IPS-20b (cell line): Measurements from ENCODE around the gene ARSA.
"Not testable (repeated sequence)": the region's sequence is repeated elsewhere in the genome, so short reads cannot be mapped to it uniquely, and the experiment has no call there.

Experiments used
- H3K27ac ChIP-seq: one replicate; pipeline ENCODE4 v1.5.1; 2013; ENCODE audit warnings: low read length
- H3K27me3 ChIP-seq: 2 replicates; pipeline ENCODE4 v1.6.1; 2013; ENCODE audit warnings: mild to moderate bottlenecking, low read length, inconsistent platforms; ENCODE audit not compliant: insufficient read depth
- H3K36me3 ChIP-seq: 2 replicates; pipeline ENCODE4 v1.6.1; 2013; ENCODE audit warnings: low read depth, mild to moderate bottlenecking, inconsistent platforms, low read length, moderate library complexity; ENCODE audit not compliant: insufficient read depth
- H3K4me1 ChIP-seq: 2 replicates; pipeline ENCODE4 v1.6.1; 2013; ENCODE audit warnings: mild to moderate bottlenecking, control low read depth, inconsistent platforms, low read length, moderate library complexity; ENCODE audit not compliant: insufficient read depth
- H3K4me3 ChIP-seq: 2 replicates; pipeline ENCODE4 v1.5.1; 2013; ENCODE audit warnings: mild to moderate bottlenecking, low read length, inconsistent platforms
- H3K9ac ChIP-seq: 2 replicates; pipeline ENCODE4 v1.6.1; 2013; ENCODE audit warnings: low read depth, mild to moderate bottlenecking, inconsistent platforms, low read length, moderate library complexity
- H3K9me3 ChIP-seq: 2 replicates; pipeline ENCODE4 v1.6.1; 2013; ENCODE audit warnings: mild to moderate bottlenecking, low read depth, low read length, inconsistent platforms; ENCODE audit not compliant: insufficient read depth

The ARSA gene

GRCh38 chr22:50626314-50626849 lies 1.6 kb downstream of the ARSA start:
- Histone ChIP-seq H3K27ac (no peak overlapping the region), H3K27me3 (peaks cover 11% of the 10 kb centered on the region), H3K9ac (no peak overlapping the region), H3K4me3 (no peak overlapping the region), H3K4me1 (peaks cover 6% of the 10 kb centered on the region), H3K9me3 (no peaks in the 10 kb centered on the region), H3K36me3 (no peaks in the 10 kb centered on the region)

GRCh38 chr22:50625568-50626313 lies 2.2 kb downstream of the ARSA start:
- no peaks in the 10 kb centered on the region for H3K36me3 ChIP-seq
- peaks cover 6% of the 10 kb centered on the region for H3K4me1 ChIP-seq
- no peak overlapping the region for H3K9ac ChIP-seq
- peaks cover 18% of the 10 kb centered on the region for H3K27me3 ChIP-seq
- H3K27ac ChIP-seq: no peak overlapping the region
- no peak overlapping the region for H3K4me3 ChIP-seq
- H3K9me3 ChIP-seq: no peaks in the 10 kb centered on the region

GRCh38 chr22:50625131-50625567 lies 2.8 kb downstream of the ARSA start:
- H3K4me1 ChIP-seq: peaks cover 6% of the 10 kb centered on the region
- H3K27me3 ChIP-seq: peaks cover 20% of the 10 kb centered on the region
- H3K9ac ChIP-seq: no peak overlapping the region
- H3K9me3 ChIP-seq: no peaks in the 10 kb centered on the region
- no peak overlapping the region for H3K27ac ChIP-seq
- no peak overlapping the region for H3K4me3 ChIP-seq
- no peaks in the 10 kb centered on the region for H3K36me3 ChIP-seq

- Histone ChIP-seq H3K4me1 (peaks cover 6% of the 10 kb centered on the region), H3K27ac (no peak overlapping the region), H3K27me3 (peaks cover 25% of the 10 kb centered on the region), H3K4me3 (no peak overlapping the region), H3K9ac (no peak overlapping the region), H3K9me3 (no peaks in the 10 kb centered on the region), H3K36me3 (no peaks in the 10 kb centered on the region)
Measured at GRCh38 chr22:50624347-50625130, 3.4 kb downstream of the ARSA start.

GRCh38 chr22:50622723-50623327 lies 5.1 kb downstream of the ARSA start:
- H3K9ac ChIP-seq: no peak overlapping the region
- no peaks in the 10 kb centered on the region for H3K36me3 ChIP-seq
- no peaks in the 10 kb centered on the region for H3K9me3 ChIP-seq
- H3K27me3 ChIP-seq: peaks cover 20% of the 10 kb centered on the region
- H3K4me1 ChIP-seq: no peaks in the 10 kb centered on the region; the same call in 1 of the 2 replicates
- no peak overlapping the region for H3K4me3 ChIP-seq
- no peak overlapping the region for H3K27ac ChIP-seq

- peaks cover 20% of the 10 kb centered on the region for H3K27me3 ChIP-seq
- peak overlapping the region; percentile 35 for H3K4me3 ChIP-seq
- H3K9ac ChIP-seq: no peak overlapping the region
- no peaks in the 10 kb centered on the region for H3K36me3 ChIP-seq
- H3K4me1 ChIP-seq: no peaks in the 10 kb centered on the region; the same call in 1 of the 2 replicates
- no peaks in the 10 kb centered on the region for H3K9me3 ChIP-seq
- no peak overlapping the region for H3K27ac ChIP-seq
Measured at GRCh38 chr22:50621948-50622722, 5.8 kb downstream of the ARSA start.

- Histone ChIP-seq H3K9ac (no peak overlapping the region), H3K27me3 (peaks cover 20% of the 10 kb centered on the region), H3K27ac (no peak overlapping the region), H3K4me1 (no peaks in the 10 kb centered on the region; the same call in 1 of the 2 replicates), H3K9me3 (no peaks in the 10 kb centered on the region), H3K36me3 (no peaks in the 10 kb centered on the region), H3K4me3 (peak overlapping the region; percentile 35; the same call in 1 of the 2 replicates)
Measured at GRCh38 chr22:50621356-50621880, 6.5 kb downstream of the ARSA start.

- no peaks in the 10 kb centered on the region; the same call in 1 of the 2 replicates for H3K4me1 ChIP-seq
- no peak overlapping the region for H3K27ac ChIP-seq
- H3K9ac ChIP-seq: peak overlapping the region; percentile 45; the same call in 1 of the 2 replicates
- H3K4me3 ChIP-seq: peak overlapping the region; percentile 64
- peaks cover 20% of the 10 kb centered on the region for H3K27me3 ChIP-seq
- no peaks in the 10 kb centered on the region for H3K9me3 ChIP-seq
- no peaks in the 10 kb centered on the region for H3K36me3 ChIP-seq
Measured at GRCh38 chr22:50620593-50621355, 7.2 kb downstream of the ARSA start.

- H3K27ac ChIP-seq, H3K9me3 ChIP-seq, H3K36me3 ChIP-seq, H3K4me1 ChIP-seq, H3K4me3 ChIP-seq, H3K9ac ChIP-seq: not testable (repeated sequence)
- H3K27me3 ChIP-seq: peaks cover 17% of the 10 kb centered on the region
Measured at GRCh38 chr22:50614296-50614695, 13.7 kb downstream of the ARSA start.

GRCh38 chr22:50613291-50613981 lies 14.5 kb downstream of the ARSA start:
- H3K27me3 ChIP-seq: peaks cover 20% of the 10 kb centered on the region

More at GRCh38 chr22:50613291-50613981, 14.5 kb downstream of the ARSA start:
- Histone ChIP-seq H3K9me3 (no peaks in the 10 kb centered on the region), H3K4me3 (no peak overlapping the region), H3K36me3 (no peaks in the 10 kb centered on the region), H3K4me1 (no peaks in the 10 kb centered on the region), H3K9ac (no peak overlapping the region), H3K27ac (no peak overlapping the region)
